H1 (cell line): Measurements from ENCODE around the gene ASPG.

Experiments used
- CBX5 ChIP-seq: fragments of 300-800, 300-1000 bp; sonication (generic); IDR thresholded peaks from 2 replicates; pipeline ENCODE4 v1.7.1; 2016; ENCODE audit warnings: antibody characterized with exemption, low read length, low read depth
- FOSL1 ChIP-seq: IDR thresholded peaks from 2 replicates; pipeline ENCODE4 v1.6.1; 2011; ENCODE audit warnings: mild to moderate bottlenecking, low read depth, low read length, moderate library complexity; ENCODE audit not compliant: insufficient read depth
- SIRT6 ChIP-seq: IDR thresholded peaks from one replicate; pipeline ENCODE4 v1.7.1; 2012; ENCODE audit warnings: low read length, inconsistent platforms

DNA sequence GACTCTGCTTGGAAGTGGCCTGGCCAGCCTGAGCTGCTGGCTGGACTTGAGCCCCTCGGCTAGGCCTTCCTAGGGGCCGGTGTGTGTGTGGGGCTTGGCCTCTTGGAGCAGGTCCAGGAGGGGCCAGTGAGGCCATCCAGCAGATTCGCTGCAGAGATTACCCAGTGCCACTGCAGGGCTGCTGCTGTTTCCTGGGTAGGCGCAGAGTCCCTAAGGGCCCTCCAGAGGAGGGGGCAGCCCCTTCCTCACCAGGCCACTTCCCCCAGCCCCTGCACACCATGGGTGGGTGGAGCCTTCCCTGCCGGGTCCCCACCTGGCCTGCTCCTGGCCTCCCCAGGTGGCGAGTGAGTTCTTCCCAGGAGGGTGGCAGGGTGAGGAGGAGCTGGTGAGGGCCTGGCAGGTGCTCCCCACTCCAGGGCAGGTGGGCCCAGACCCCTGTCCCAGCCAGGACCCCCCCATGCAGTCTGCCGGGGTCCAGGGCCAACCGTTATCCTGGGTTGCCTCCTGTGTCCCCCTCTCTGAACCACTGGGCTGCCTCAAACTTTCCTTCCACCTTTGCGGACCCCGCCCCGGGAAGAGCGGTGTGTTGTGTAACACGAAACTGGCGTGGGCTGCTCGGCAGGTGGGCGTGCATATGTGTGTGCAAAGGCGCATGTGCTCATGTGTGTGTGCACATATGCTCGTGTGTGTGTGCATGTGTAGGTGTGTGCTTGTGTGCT, 25.1 kb downstream of the ASPG start:
- no peak for TF ChIP-seq FOSL1
- no peak for TF ChIP-seq SIRT6
- TF ChIP-seq CBX5 = no peak
